ENCODE results near the gene DGKB.

The DGKB gene

GRCh38 chr7:14258441-14258840, 644.1 kb downstream of the DGKB start:
- TF ChIP-seq, protein P1, sequence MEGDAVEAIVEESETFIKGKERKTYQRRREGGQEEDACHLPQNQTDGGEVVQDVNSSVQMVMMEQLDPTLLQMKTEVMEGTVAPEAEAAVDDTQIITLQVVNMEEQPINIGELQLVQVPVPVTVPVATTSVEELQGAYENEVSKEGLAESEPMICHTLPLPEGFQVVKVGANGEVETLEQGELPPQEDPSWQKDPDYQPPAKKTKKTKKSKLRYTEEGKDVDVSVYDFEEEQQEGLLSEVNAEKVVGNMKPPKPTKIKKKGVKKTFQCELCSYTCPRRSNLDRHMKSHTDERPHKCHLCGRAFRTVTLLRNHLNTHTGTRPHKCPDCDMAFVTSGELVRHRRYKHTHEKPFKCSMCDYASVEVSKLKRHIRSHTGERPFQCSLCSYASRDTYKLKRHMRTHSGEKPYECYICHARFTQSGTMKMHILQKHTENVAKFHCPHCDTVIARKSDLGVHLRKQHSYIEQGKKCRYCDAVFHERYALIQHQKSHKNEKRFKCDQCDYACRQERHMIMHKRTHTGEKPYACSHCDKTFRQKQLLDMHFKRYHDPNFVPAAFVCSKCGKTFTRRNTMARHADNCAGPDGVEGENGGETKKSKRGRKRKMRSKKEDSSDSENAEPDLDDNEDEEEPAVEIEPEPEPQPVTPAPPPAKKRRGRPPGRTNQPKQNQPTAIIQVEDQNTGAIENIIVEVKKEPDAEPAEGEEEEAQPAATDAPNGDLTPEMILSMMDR (conservative IDR thresholded peaks at IDR 0.05; ENCODE audit: low read depth, low read length): no peak
- DNase-seq (ENCODE audit: low read depth): no peak
- H3K4me3 ChIP-seq (ENCODE audit: low read depth, low read length): no peak overlapping the region

- DNase-seq (ENCODE audit: low read depth): no peak
- TF ChIP-seq, protein P1 (conservative IDR thresholded peaks at IDR 0.05; ENCODE audit: low read depth, low read length): no peak
- H3K4me3 ChIP-seq (ENCODE audit: low read depth, low read length): no peak overlapping the region
Observed at GRCh38 chr7:14252458-14252857, 650.1 kb downstream of the DGKB start.

- DNase-seq (ENCODE audit: low read depth): no peak
- TF ChIP-seq, protein P1 (conservative IDR thresholded peaks at IDR 0.05; ENCODE audit: low read depth, low read length): no peak
Observed at GRCh38 chr7:14242175-14242574, 660.4 kb downstream of the DGKB start.

GRCh38 chr7:14236834-14237233, 665.7 kb downstream of the DGKB start:
- no peak overlapping the region for H3K4me3 ChIP-seq (ENCODE audit: low read depth, low read length)
- TF ChIP-seq, protein P1 (conservative IDR thresholded peaks at IDR 0.05; ENCODE audit: low read depth, low read length): no peak
- DNase-seq (ENCODE audit: low read depth): no peak

More at GRCh38 chr7:14242175-14242574, 660.4 kb downstream of the DGKB start:
- no peak overlapping the region for H3K4me3 ChIP-seq (ENCODE audit: low read depth, low read length)

- no peak overlapping the region for H3K4me3 ChIP-seq (ENCODE audit: low read depth, low read length)
- TF ChIP-seq, protein P1 (conservative IDR thresholded peaks at IDR 0.05; ENCODE audit: low read depth, low read length): no peak
- DNase-seq (ENCODE audit: low read depth): no peak
Observed at GRCh38 chr7:14235056-14235455, 667.5 kb downstream of the DGKB start.

DNA sequence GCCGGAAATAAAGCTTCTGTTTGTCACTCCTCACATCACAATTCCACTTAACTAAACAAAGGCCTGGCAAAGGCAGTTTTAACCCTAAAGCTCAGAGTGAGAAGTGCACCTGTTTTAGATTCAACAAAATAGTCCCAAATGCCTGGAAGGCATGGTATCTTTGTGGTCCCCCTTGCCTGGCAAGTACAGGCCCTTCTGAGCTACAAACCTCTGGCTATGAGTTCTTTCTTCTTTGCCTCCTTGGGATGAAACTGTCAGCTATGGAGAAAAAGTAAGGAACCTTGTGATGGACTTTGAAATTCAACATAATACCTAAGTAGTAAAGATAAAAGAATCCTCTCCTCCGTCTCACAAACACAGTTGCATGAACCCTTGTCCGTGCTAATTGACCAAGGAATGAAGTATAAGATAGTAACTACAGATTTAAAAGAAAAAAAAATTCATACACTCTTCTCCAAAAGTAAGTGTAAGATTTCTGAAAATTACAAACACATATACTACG, 668.6 kb downstream of the DGKB start:
- no peak overlapping the region for H3K4me3 ChIP-seq (ENCODE audit: low read depth, low read length)
- no peak for DNase-seq (ENCODE audit: low read depth)
- TF ChIP-seq, protein P1 (conservative IDR thresholded peaks at IDR 0.05; ENCODE audit: low read depth, low read length): no peak

- TF ChIP-seq, protein P1 (conservative IDR thresholded peaks at IDR 0.05; ENCODE audit: low read depth, low read length): no peak
- DNase-seq (ENCODE audit: low read depth): peak; percentile 30
- H3K4me3 ChIP-seq (ENCODE audit: low read depth, low read length): no peak overlapping the region
Observed at GRCh38 chr7:14233076-14233867, 669.3 kb downstream of the DGKB start.
